ENCODE results near the gene LRRC23. TPM values are rescaled to one million over a fixed set of nuclear protein-coding genes. Genes with fewer than 3 reads are reported as not detected.

LRRC23 gene
- total RNA-seq, 1 donor from 2014 or later, result 5.6 TPM

DNA sequence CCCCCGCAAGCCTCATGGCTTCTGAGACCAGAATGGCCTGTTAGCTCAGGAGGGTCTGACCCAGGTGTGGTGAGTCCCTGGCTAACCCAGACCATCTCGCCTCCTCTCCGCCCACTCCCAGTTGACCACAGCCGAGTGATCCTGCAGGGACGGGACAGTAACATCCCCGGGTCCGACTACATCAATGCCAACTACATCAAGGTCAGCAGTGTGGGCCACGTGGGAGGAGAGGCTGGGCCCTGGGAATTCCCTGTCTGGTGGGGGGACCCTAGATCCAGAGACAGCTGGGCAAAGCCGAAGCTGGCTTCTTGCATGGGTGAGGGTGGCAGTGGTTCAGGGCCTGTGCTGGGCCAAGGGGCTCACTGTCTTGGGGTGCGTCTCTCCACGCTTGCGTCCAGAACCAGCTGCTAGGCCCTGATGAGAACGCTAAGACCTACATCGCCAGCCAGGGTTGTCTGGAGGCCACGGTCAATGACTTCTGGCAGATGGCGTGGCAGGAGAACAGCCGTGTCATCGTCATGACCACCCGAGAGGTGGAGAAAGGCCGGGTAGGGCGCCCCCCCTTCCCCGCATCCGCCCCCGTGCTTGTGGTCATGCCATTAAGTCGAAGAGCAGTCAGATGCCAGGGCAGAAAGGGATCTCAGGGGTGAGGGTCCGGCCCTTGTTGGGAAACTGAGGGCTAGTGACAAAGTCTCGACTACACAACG is 51.6 kb downstream of the LRRC23 start:
- intact Hi-C loops (cut with micrococcal nuclease), result loop anchor here (5.0 kb wide), 1 partner anchor 184 kb away; the partner anchor contains the start of gene LAG3
- H3K9me3 Mint-ChIP-seq, result no peaks in the 10 kb centered on the region
- H3K4me1 Mint-ChIP-seq (ENCODE audit: low read depth), result peaks cover 75% of the 10 kb centered on the region
- DNase-seq (ENCODE audit: low spot score), result no peak
- H3K27ac Mint-ChIP-seq, result peak overlapping the region; percentile 66
- H3K4me3 Mint-ChIP-seq, result peak overlapping the region; percentile 60
- H3K36me3 Mint-ChIP-seq (ENCODE audit: low read depth), result peaks cover 68% of the 10 kb centered on the region
- H3K27me3 Mint-ChIP-seq (ENCODE audit: insufficient read depth), result no peaks in the 10 kb centered on the region

DNA sequence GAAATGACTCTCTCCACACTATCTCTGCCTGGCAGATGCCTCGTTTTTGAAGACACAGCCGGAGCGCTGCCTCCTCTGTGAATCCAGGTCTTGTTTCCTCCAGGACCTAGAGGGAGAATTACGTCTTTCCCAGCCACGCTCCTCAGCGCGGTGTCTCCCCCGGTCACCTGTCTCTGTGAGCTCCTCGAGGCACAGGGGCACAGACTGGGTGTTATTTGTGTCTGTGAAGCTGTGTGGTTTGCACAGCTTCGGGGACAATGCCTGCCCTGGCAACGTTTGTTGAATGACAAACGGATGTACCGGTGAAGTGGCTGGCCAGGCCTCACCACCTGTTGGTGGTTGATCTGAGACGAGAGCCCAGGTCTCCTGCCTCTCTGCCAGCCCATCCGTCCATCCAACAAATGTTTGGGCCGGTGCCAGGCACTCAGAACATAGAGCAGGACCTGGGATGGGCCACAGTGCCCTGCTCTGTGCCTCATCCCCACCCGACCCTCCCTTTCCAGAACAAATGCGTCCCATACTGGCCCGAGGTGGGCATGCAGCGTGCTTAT is 52.6 kb downstream of the LRRC23 start:
- no peaks in the 10 kb centered on the region for H3K27me3 Mint-ChIP-seq (ENCODE audit: insufficient read depth)
- intact Hi-C loops (cut with micrococcal nuclease), result loop anchor here (5.0 kb wide), 1 partner anchor 185 kb away; the partner anchor contains the start of gene LAG3
- H3K27ac Mint-ChIP-seq, result peak overlapping the region; percentile 96
- DNase-seq (ENCODE audit: low spot score), result no peak
- H3K4me3 Mint-ChIP-seq, result peak overlapping the region; percentile 91
- H3K4me1 Mint-ChIP-seq (ENCODE audit: low read depth), result peaks cover 85% of the 10 kb centered on the region
- H3K9me3 Mint-ChIP-seq, result no peaks in the 10 kb centered on the region
- H3K36me3 Mint-ChIP-seq (ENCODE audit: low read depth), result peaks cover 68% of the 10 kb centered on the region

- peaks cover 61% of the 10 kb centered on the region for H3K36me3 Mint-ChIP-seq (ENCODE audit: low read depth)
- H3K4me3 Mint-ChIP-seq, result peak overlapping the region; percentile 91
- no peak for DNase-seq (ENCODE audit: low spot score)
- H3K27ac Mint-ChIP-seq, result peak overlapping the region; percentile 96
- intact Hi-C loops (cut with micrococcal nuclease), result loop anchor here (5.0 kb wide), 1 partner anchor 186 kb away; the partner anchor contains the start of gene LAG3
- no peaks in the 10 kb centered on the region for H3K9me3 Mint-ChIP-seq
- no peaks in the 10 kb centered on the region for H3K27me3 Mint-ChIP-seq (ENCODE audit: insufficient read depth)
- peaks cover 80% of the 10 kb centered on the region for H3K4me1 Mint-ChIP-seq (ENCODE audit: low read depth)
Measured at GRCh38 chr12:6957741-6958608, 53.4 kb downstream of the LRRC23 start.

GRCh38 chr12:6958609-6959057 is 54.0 kb downstream of the LRRC23 start:
- Mint-ChIP-seq H3K27me3 (ENCODE audit: insufficient read depth) (no peaks in the 10 kb centered on the region), H3K4me1 (ENCODE audit: low read depth) (peaks cover 75% of the 10 kb centered on the region), H3K4me3 (peak overlapping the region; percentile 91), H3K36me3 (ENCODE audit: low read depth) (peaks cover 54% of the 10 kb centered on the region), H3K27ac (peak overlapping the region; percentile 96), H3K9me3 (no peaks in the 10 kb centered on the region)
- intact Hi-C loops (cut with micrococcal nuclease), result loop anchor here (5.0 kb wide), 1 partner anchor 186 kb away; the partner anchor contains the start of gene LAG3
- DNase-seq (ENCODE audit: low spot score), result no peak

DNA sequence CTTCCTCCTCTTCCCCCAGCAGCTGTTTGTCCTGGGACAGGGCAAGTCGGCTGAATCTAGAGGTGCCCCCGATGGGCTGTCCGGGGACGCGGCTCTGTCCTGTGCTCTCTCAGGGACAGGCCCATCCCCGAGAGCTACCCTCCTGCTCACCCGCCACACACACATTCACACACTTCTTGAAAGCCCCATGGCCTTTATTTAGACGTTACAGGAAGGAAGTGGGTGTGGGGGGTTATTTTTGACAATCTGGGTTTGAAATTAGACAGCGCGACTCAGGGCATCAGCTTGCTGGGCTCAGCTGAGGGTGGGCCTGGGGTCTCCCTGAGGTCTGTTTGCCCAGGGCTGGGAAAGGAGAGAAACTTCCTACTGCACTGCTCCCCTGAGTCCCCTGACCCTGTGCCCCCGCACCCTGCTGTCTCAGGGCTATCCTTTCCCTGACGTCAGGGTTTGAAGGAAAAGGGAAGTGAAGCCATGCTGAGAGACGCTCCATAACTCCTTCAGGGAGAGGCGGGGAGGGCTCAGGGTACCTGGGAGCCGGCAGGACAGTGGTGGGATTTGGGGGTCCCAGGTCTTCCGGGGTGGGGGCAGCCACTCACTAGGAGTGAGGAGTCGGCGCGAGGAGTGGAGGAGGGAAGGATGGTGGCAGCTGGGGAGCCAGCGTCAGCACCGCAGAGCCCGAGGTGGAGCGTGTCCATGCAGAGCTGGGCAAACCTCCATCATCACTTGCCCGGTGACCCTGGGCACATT is 54.6 kb downstream of the LRRC23 start:
- intact Hi-C loops (cut with micrococcal nuclease), result loop anchor here (5.0 kb wide), 1 partner anchor 187 kb away; the partner anchor contains the start of gene LAG3

DNA sequence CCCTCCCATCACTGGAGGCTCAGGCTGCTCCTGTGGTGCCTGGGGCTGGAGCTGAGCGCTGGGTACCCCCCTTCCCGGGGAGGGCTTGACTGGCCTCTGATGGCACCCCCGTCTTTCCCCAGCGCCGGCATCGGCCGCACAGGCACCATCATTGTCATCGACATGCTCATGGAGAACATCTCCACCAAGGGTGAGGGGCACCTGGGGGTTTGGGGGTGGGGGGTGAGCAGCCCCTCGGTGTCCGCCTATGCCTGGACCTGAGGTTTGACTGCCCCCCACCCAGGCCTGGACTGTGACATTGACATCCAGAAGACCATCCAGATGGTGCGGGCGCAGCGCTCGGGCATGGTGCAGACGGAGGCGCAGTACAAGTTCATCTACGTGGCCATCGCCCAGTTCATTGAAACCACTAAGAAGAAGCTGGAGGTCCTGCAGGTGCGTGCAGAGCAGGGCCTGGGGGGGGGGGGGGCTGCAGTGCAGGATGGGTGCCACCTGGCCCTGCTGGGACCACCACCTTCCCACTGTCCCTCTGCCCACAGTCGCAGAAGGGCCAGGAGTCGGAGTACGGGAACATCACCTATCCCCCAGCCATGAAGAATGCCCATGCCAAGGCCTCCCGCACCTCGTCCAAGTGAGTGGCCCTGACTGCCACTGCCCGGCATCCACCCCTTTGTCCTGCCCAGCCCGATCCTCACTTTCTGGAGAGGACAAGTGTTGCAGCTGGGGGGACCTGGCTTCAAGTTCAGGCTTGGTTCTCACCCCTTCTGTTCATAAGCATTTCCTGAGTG is 55.4 kb downstream of the LRRC23 start:
- Mint-ChIP-seq H3K4me3 (peak overlapping the region; percentile 91), H3K4me1 (ENCODE audit: low read depth) (peaks cover 72% of the 10 kb centered on the region), H3K27me3 (ENCODE audit: insufficient read depth) (no peaks in the 10 kb centered on the region), H3K36me3 (ENCODE audit: low read depth) (peaks cover 44% of the 10 kb centered on the region), H3K9me3 (no peaks in the 10 kb centered on the region), H3K27ac (peak overlapping the region; percentile 98)
- intact Hi-C loops (cut with micrococcal nuclease), result loop anchor here (2.0 to 5.0 kb wide), 3 partner anchors 59 to 188 kb away; partner anchors contain the start of genes LAG3, LPCAT3 and SPSB2
- DNase-seq (ENCODE audit: low spot score), result no peak

More for the DNA sequence above, 54.6 kb downstream of the LRRC23 start:
- Mint-ChIP-seq H3K36me3 (ENCODE audit: low read depth) (peaks cover 48% of the 10 kb centered on the region), H3K9me3 (no peaks in the 10 kb centered on the region), H3K4me1 (ENCODE audit: low read depth) (peaks cover 72% of the 10 kb centered on the region), H3K4me3 (peak overlapping the region; percentile 91), H3K27me3 (ENCODE audit: insufficient read depth) (no peaks in the 10 kb centered on the region), H3K27ac (peak overlapping the region; percentile 96)
- peak; percentile 67 for DNase-seq (ENCODE audit: low spot score)

GRCh38 chr12:6960593-6961277 is 56.1 kb downstream of the LRRC23 start:
- DNase-seq (ENCODE audit: low spot score), result peak; percentile 42
- intact Hi-C loops (cut with micrococcal nuclease), result loop anchor here (1.0 to 2.0 kb wide), 6 partner anchors 7 to 88 kb away; partner anchors contain the start of genes C12orf57, EMG1, LPCAT3 and PHB2
- H3K27me3 Mint-ChIP-seq (ENCODE audit: insufficient read depth), result no peaks in the 10 kb centered on the region
- peaks cover 49% of the 10 kb centered on the region for H3K36me3 Mint-ChIP-seq (ENCODE audit: low read depth)
- H3K4me1 Mint-ChIP-seq (ENCODE audit: low read depth), result peaks cover 76% of the 10 kb centered on the region
- H3K27ac Mint-ChIP-seq, result peak overlapping the region; percentile 98
- H3K9me3 Mint-ChIP-seq, result no peaks in the 10 kb centered on the region
- H3K4me3 Mint-ChIP-seq, result peak overlapping the region; percentile 82

DNA sequence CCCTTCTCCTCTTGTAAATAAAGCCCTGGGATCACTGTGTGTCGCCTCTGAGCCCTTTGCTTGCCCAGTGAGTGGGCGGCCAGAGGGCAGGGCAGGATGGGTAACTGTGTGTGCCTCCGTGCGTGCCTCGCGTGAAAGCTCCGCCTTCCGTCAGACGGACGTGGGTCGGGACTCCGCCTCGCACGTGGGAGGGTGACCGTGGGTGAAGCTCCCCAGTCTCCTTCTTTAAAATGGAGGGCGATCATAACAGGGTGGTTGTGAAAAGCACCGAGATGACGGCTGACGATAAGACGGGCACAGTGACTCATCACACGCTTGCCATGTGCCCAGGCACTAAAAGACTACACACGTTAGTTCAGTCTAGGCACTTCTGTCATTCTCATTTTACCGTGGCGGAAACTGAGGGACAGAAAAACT is 56.7 kb downstream of the LRRC23 start:
- Mint-ChIP-seq H3K36me3 (ENCODE audit: low read depth) (peaks cover 49% of the 10 kb centered on the region), H3K9me3 (no peaks in the 10 kb centered on the region), H3K4me3 (peak overlapping the region; percentile 82), H3K27ac (peak overlapping the region; percentile 98), H3K4me1 (ENCODE audit: low read depth) (peaks cover 74% of the 10 kb centered on the region), H3K27me3 (ENCODE audit: insufficient read depth) (no peaks in the 10 kb centered on the region)
- intact Hi-C loops (cut with micrococcal nuclease), result loop anchor here (1.0 to 2.0 kb wide), 6 partner anchors 8 to 88 kb away; partner anchors contain the start of genes C12orf57, EMG1, LPCAT3 and PHB2
- peak; percentile 78 for DNase-seq (ENCODE audit: low spot score)

DNA sequence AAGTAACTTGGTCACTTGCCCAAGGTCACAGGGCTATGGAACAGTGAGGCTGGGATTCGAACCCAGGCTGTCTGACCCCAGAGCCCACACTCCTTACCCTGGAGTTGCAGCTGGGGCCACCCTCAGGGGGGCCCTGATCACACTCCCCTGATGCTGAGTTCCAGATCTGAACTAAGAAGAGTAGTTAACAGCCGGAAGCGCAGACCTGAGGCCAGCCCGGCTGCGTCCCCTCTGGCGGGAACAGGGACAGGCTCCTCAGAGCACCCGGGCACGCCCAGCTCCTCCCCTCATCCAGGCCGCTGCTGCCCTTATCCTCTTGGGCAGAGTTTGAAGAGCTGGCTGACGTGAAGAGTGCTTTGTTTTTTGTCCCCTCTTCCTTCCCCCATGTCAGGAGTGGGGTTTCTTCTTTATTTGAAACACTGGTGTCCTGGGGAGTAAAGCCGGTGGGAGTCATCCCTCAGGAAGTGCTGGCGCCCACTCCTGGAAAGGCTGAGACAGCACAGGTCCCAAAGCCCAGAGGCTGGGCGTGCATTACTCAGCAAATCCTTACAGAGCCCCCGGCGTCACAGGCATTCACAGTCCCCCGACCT is 57.2 kb downstream of the LRRC23 start:
- intact Hi-C loops (cut with micrococcal nuclease), result loop anchor here (1.0 to 2.0 kb wide), 6 partner anchors 8 to 89 kb away; partner anchors contain the start of genes C12orf57, EMG1, LPCAT3 and PHB2
- Mint-ChIP-seq H3K36me3 (ENCODE audit: low read depth) (peaks cover 46% of the 10 kb centered on the region), H3K4me1 (ENCODE audit: low read depth) (peaks cover 72% of the 10 kb centered on the region), H3K27me3 (ENCODE audit: insufficient read depth) (no peaks in the 10 kb centered on the region), H3K4me3 (peak overlapping the region; percentile 82), H3K9me3 (no peaks in the 10 kb centered on the region), H3K27ac (peak overlapping the region; percentile 98)
- no peak for DNase-seq (ENCODE audit: low spot score)

- Mint-ChIP-seq H3K36me3 (ENCODE audit: low read depth) (peaks cover 44% of the 10 kb centered on the region), H3K27me3 (ENCODE audit: insufficient read depth) (no peaks in the 10 kb centered on the region), H3K27ac (peak overlapping the region; percentile 98), H3K4me1 (ENCODE audit: low read depth) (peaks cover 66% of the 10 kb centered on the region), H3K4me3 (peak overlapping the region; percentile 82), H3K9me3 (no peaks in the 10 kb centered on the region)
- intact Hi-C loops (cut with micrococcal nuclease), result no loop called here
- DNase-seq (ENCODE audit: low spot score), result no peak
Measured at GRCh38 chr12:6962285-6963015, 57.8 kb downstream of the LRRC23 start.
